H9 (cell line): ENCODE measurements around the gene SH3RF2. TPM values are rescaled to one million over a fixed set of nuclear protein-coding genes. Genes with fewer than 3 reads are reported as not detected.

ENCODE experiments used
- DNase-seq: peaks from one replicate; pipeline ENCODE4 v3.0.0-alpha.2; 2017
- H2AFZ ChIP-seq: one replicate; pipeline ENCODE4 v1.6.1; 2013; ENCODE audit warnings: mild to moderate bottlenecking, low read length, control low read depth, moderate library complexity
- H2AK5ac ChIP-seq: 2 replicates; pipeline ENCODE4 v1.6.1; 2013; ENCODE audit warnings: low read length, control low read depth, mixed read lengths; ENCODE audit not compliant: insufficient read length
- H2BK120ac ChIP-seq: one replicate; pipeline ENCODE4 v1.6.1; 2013; ENCODE audit warnings: low read depth, mild to moderate bottlenecking, low read length, control low read depth, inconsistent platforms; ENCODE audit not compliant: poor library complexity, severe bottlenecking
- H2BK12ac ChIP-seq: 2 replicates; pipeline ENCODE4 v1.6.1; 2013; ENCODE audit warnings: low read length, control low read depth, mixed read lengths, low read depth; ENCODE audit not compliant: insufficient read length
- H2BK15ac ChIP-seq: 2 replicates; pipeline ENCODE4 v1.6.1; 2013; ENCODE audit warnings: low read depth, low read length, control low read depth
- H2BK20ac ChIP-seq: one replicate; pipeline ENCODE4 v1.6.1; 2013; ENCODE audit warnings: low read depth, mild to moderate bottlenecking, low read length, control low read depth, inconsistent platforms; ENCODE audit not compliant: poor library complexity, severe bottlenecking
- H2BK5ac ChIP-seq: 2 replicates; pipeline ENCODE4 v1.6.1; 2013; ENCODE audit warnings: low read length, control low read depth, mixed read lengths; ENCODE audit not compliant: insufficient read length
- H3K14ac ChIP-seq: 2 replicates; pipeline ENCODE4 v1.6.1; 2013; ENCODE audit warnings: low read length, control low read depth; ENCODE audit not compliant: insufficient read depth
- H3K18ac ChIP-seq: 2 replicates; pipeline ENCODE4 v1.6.1; 2013; ENCODE audit warnings: low read depth, mild to moderate bottlenecking, mixed read lengths, low read length, control low read depth; ENCODE audit not compliant: insufficient read length
- H3K23ac ChIP-seq: 2 replicates; pipeline ENCODE4 v1.6.1; 2013; ENCODE audit warnings: low read length, control low read depth, mixed read lengths, low read depth; ENCODE audit not compliant: insufficient read length
- H3K23me2 ChIP-seq: 2 replicates; pipeline ENCODE4 v1.6.1; 2013; ENCODE audit warnings: low read depth, mild to moderate bottlenecking, mixed read lengths, low read length, control low read depth; ENCODE audit not compliant: insufficient read length, poor library complexity, severe bottlenecking
- H3K27ac ChIP-seq: 2 replicates; pipeline ENCODE4 v1.5.1; 2013; ENCODE audit warnings: low read length, control low read depth, mixed read lengths, low read depth; ENCODE audit not compliant: insufficient read length
- H3K27me3 ChIP-seq: 2 replicates; pipeline ENCODE4 v1.6.1; 2013; ENCODE audit warnings: low read length, control low read depth, inconsistent platforms; ENCODE audit not compliant: insufficient read depth
- H3K4ac ChIP-seq: 2 replicates; pipeline ENCODE4 v1.6.1; 2013; ENCODE audit warnings: low read depth, mild to moderate bottlenecking, control low read depth, inconsistent platforms, low read length, moderate library complexity
- H3K4me1 ChIP-seq: 2 replicates; pipeline ENCODE4 v1.6.1; 2013; ENCODE audit warnings: low read length, control low read depth, inconsistent platforms; ENCODE audit not compliant: insufficient read depth
- H3K4me2 ChIP-seq: 2 replicates; pipeline ENCODE4 v1.6.1; 2013; ENCODE audit warnings: low read length, control low read depth, mixed read lengths; ENCODE audit not compliant: insufficient read length, insufficient read depth
- H3K56ac ChIP-seq: 2 replicates; pipeline ENCODE4 v1.6.1; 2013; ENCODE audit warnings: low read depth, mild to moderate bottlenecking, mixed read lengths, low read length, control low read depth; ENCODE audit not compliant: insufficient read length
- H3K79me1 ChIP-seq: 2 replicates; pipeline ENCODE4 v1.6.1; 2013; ENCODE audit warnings: low read depth, mild to moderate bottlenecking, moderate library complexity, low read length, control low read depth, inconsistent platforms; ENCODE audit not compliant: insufficient read depth, poor library complexity, severe bottlenecking
- H3K79me2 ChIP-seq: 2 replicates; pipeline ENCODE4 v1.6.1; 2013; ENCODE audit warnings: low read length, control low read depth, inconsistent platforms; ENCODE audit not compliant: insufficient read depth
- H3K9ac ChIP-seq: 2 replicates; pipeline ENCODE4 v1.6.1; 2013; ENCODE audit warnings: low read length, control low read depth, mixed read lengths; ENCODE audit not compliant: insufficient read length; ENCODE audit errors: extremely low read depth
- H3K9me3 ChIP-seq: one replicate; pipeline ENCODE4 v1.6.1; 2013; ENCODE audit warnings: low read depth, low read length, inconsistent platforms; ENCODE audit not compliant: control insufficient read depth
- H3T11ph ChIP-seq: one replicate; pipeline ENCODE4 v1.6.1; 2013; ENCODE audit warnings: mild to moderate bottlenecking, low read length, control low read depth, inconsistent platforms
- H4K20me1 ChIP-seq: one replicate; pipeline ENCODE4 v1.6.1; 2013; ENCODE audit not compliant: control insufficient read depth, insufficient read length, insufficient read depth
- H4K5ac ChIP-seq: 2 replicates; pipeline ENCODE4 v1.6.1; 2013; ENCODE audit warnings: low read depth, mild to moderate bottlenecking, mixed read lengths, low read length, control low read depth; ENCODE audit not compliant: insufficient read length
- H4K8ac ChIP-seq: replicated peaks from 2 replicates; pipeline ENCODE4 v1.6.1; 2013; ENCODE audit warnings: low read length, control low read depth, mixed read lengths, low read depth; ENCODE audit not compliant: insufficient read length
- H4K91ac ChIP-seq: 2 replicates; pipeline ENCODE4 v1.6.1; 2013; ENCODE audit warnings: low read depth, mild to moderate bottlenecking, moderate library complexity, mixed read lengths, low read length, control low read depth; ENCODE audit not compliant: insufficient read length
- H3K27ac Mint-ChIP-seq, 3 experiments: 2 replicates in 2 of 3; 3 replicates in 1 of 3; pipeline ENCODE4 v1.8.0; 2020 to 2021; ENCODE audit warnings: mixed read lengths in 3 of 3, mild to moderate bottlenecking in 1 of 3, moderate library complexity in 1 of 3
- H3K27me3 Mint-ChIP-seq: 2 replicates; pipeline ENCODE4 v1.8.0; 2021; ENCODE audit warnings: low read depth, mild to moderate bottlenecking, moderate library complexity, mixed read lengths
- H3K36me3 Mint-ChIP-seq, 3 experiments: 2 replicates in 2 of 3; 3 replicates in 1 of 3; pipeline ENCODE4 v1.8.0; 2020 to 2021; ENCODE audit warnings: low read depth in 3 of 3, mixed read lengths in 3 of 3; ENCODE audit not compliant: insufficient read depth in 1 of 3
- H3K4me1 Mint-ChIP-seq, 2 experiments: 2 replicates each; pipeline ENCODE4 v1.8.0; 2020; ENCODE audit warnings: mixed read lengths in 2 of 2
- H3K4me3 Mint-ChIP-seq, 2 experiments: 2 replicates in 1 of 2; 3 replicates in 1 of 2; pipeline ENCODE4 v1.8.0; 2020 to 2021; ENCODE audit warnings: mild to moderate bottlenecking in 2 of 2, mixed read lengths in 2 of 2, moderate library complexity in 1 of 2
- H3K9me3 Mint-ChIP-seq, 2 experiments: 2 replicates in 1 of 2; 3 replicates in 1 of 2; pipeline ENCODE4 v1.8.0; 2020; ENCODE audit warnings: mild to moderate bottlenecking in 2 of 2, mixed read lengths in 2 of 2, moderate library complexity in 1 of 2
- CTCF ChIP-seq: fragments of 200-600 bp; sonication (generic); conservative IDR thresholded peaks from 3 replicates; pipeline ENCODE4 v1.8.0; 2021; ENCODE audit warnings: antibody characterized with exemption, mild to moderate bottlenecking
- WGBS: extraction: QIAGEN DNeasy Blood & Tissue Kit; methylation state at CpG from one replicate; pipeline ENCODE4 v1.1.7; 2013; ENCODE audit warnings: missing lambda C conversion rate, low lambda C conversion rate, mixed read lengths; ENCODE audit not compliant: insufficient read length; ENCODE audit errors: extremely low coverage; 5-methylcytosine and 5-hydroxymethylcytosine counted together
- total RNA-seq: library from RNA; stranded (reverse); gene quantifications from 2 replicates; pipeline ENCODE4 v1.2.1, GENCODE V29; 2021

SH3RF2 gene
- total RNA-seq, 1 experiment from 2014 or later = 0.66 TPM

DNA sequence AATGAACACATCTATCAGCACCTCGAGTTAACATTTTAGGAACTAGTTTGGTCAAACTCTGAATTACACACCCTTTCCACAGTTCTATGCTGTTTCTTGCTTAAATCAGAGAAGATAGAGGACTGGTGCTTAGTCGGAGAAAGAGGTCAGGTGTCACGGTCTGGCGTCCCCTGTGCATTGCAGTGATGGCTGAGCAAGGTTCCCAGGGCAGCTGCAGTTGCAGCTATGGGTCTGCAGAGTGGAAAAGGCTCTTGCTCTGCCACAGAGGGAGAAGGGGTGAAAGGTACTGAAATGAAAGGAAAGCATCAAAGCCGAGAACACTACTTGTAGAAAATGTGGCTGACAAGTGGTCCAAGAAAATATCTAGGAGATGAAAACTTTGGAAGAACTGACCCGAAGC, 25.2 kb upstream of the SH3RF2 start:
- peaks cover 1% of the 10 kb centered on the region; the same call in 1 of the 2 replicates for H3K27me3 Mint-ChIP-seq
- no peak overlapping the region for H4K91ac ChIP-seq
- no peaks in the 10 kb centered on the region for H3K27me3 ChIP-seq
- no peak overlapping the region for H3T11ph ChIP-seq
- H4K8ac ChIP-seq = no peak overlapping the region
- no peaks in the 10 kb centered on the region for H3K79me2 ChIP-seq
- H2BK120ac ChIP-seq = no peak overlapping the region
- H3K9me3 Mint-ChIP-seq = peaks cover 0 to 2% of the 10 kb centered on the region in 2 experiments; a peak in 1 of 5 replicates
- no peak overlapping the region for H4K5ac ChIP-seq
- TF ChIP-seq CTCF = no peak
- no peak overlapping the region for H3K18ac ChIP-seq
- no peak overlapping the region; a peak in 1 of 7 replicates for H3K27ac Mint-ChIP-seq
- no peak overlapping the region for H3K4me3 Mint-ChIP-seq
- no peak overlapping the region for H2AK5ac ChIP-seq
- no peak overlapping the region for H3K27ac ChIP-seq
- H3K56ac ChIP-seq = no peak overlapping the region
- no peaks in the 10 kb centered on the region for H3K36me3 Mint-ChIP-seq
- H2BK20ac ChIP-seq = no peak overlapping the region
- no peak overlapping the region for H3K4ac ChIP-seq
- H3K23me2 ChIP-seq = no peaks in the 10 kb centered on the region
- H2BK5ac ChIP-seq = no peak overlapping the region
- H2BK12ac ChIP-seq = no peak overlapping the region
- H3K23ac ChIP-seq = no peak overlapping the region
- H2BK15ac ChIP-seq = no peak overlapping the region
- H2AFZ ChIP-seq = no peak overlapping the region
- H3K79me1 ChIP-seq = no peaks in the 10 kb centered on the region
- DNase-seq = no peak
- no CpG with 5 or more reads among the region's 6 CpGs for WGBS
- H3K14ac ChIP-seq = no peak overlapping the region
- H3K9me3 ChIP-seq = no peaks in the 10 kb centered on the region
- H3K4me1 Mint-ChIP-seq = peaks cover 9% of the 10 kb centered on the region in 2 experiments
- no peaks in the 10 kb centered on the region for H3K4me1 ChIP-seq
- no peak overlapping the region for H3K4me2 ChIP-seq
- no peak overlapping the region for H3K9ac ChIP-seq
- H4K20me1 ChIP-seq = no peaks in the 10 kb centered on the region
